Bronchial epithelial cell (primary cell): ENCODE measurements around the gene HOGA1. TPM values are rescaled to one million over a fixed set of nuclear protein-coding genes. Genes with fewer than 3 reads are reported as not detected.

Experiments used
- DNase-seq: peaks from one replicate; pipeline ENCODE4 v3.0.0-alpha.2; 2010; ENCODE audit warnings: low read depth
- FAIRE-seq: peaks from 2 replicates; lab custom pipeline; 2011; peaks lifted over from hg19 to GRCh38; lab: Jason Lieb, UNC
- H3K27me3 ChIP-seq: 2 replicates; pipeline ENCODE4 v1.5.1; 2011; ENCODE audit warnings: low read length; ENCODE audit not compliant: control insufficient read depth, insufficient read depth
- H3K36me3 ChIP-seq: 2 replicates; pipeline ENCODE4 v1.5.1; 2011; ENCODE audit warnings: low read length; ENCODE audit not compliant: control insufficient read depth, insufficient read depth
- H3K4me3 ChIP-seq: 2 replicates; pipeline ENCODE4 v1.5.1; 2011; ENCODE audit warnings: mild to moderate bottlenecking, low read depth, low read length, control low read depth
- CTCF ChIP-seq: IDR thresholded peaks from 2 replicates; pipeline ENCODE4 v1.5.1; 2011; ENCODE audit warnings: mild to moderate bottlenecking, moderate library complexity, low read length, control low read depth, inconsistent platforms; ENCODE audit not compliant: insufficient read depth, severe bottlenecking
- total RNA-seq: library from RNA; depleted of rRNA; stranded (reverse); fragments of >200 nt; gene quantifications from 2 replicates; pipeline ENCODE4 v1.2.1, GENCODE V29; 2014

Gene HOGA1
- total RNA-seq, 1 donor from 2014 or later, result 0.26 TPM

DNA sequence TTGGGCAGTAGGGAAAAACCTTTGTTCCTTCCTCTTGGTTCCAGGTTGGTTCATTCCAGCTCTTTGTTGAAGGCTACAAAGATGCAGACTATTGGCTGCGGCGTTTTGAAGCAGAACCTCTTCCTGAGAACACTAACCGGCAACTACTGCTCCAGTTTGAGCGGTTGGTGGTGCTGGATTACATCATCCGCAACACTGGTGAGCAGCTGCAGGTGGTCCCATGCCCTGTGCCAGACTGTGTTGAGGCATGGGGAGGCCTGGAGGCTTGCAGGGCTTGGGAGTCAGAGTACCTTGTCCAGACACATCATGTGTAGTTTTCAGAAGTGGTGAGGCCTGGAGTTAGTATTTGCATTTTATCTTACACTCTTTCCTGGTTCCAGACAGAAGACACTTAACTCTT lies 72.6 kb downstream of the HOGA1 start:
- H3K36me3 ChIP-seq, result peaks cover 18% of the 10 kb centered on the region
- FAIRE-seq, result no peak
- no peaks in the 10 kb centered on the region for H3K27me3 ChIP-seq
- no peak for TF ChIP-seq CTCF
- no peak overlapping the region for H3K4me3 ChIP-seq
- no peak for DNase-seq

- DNase-seq, result no peak
- H3K4me3 ChIP-seq, result no peak overlapping the region
- H3K27me3 ChIP-seq, result no peaks in the 10 kb centered on the region
- FAIRE-seq, result no peak
- no peak for TF ChIP-seq CTCF
- H3K36me3 ChIP-seq, result peaks cover 25% of the 10 kb centered on the region
Measured at GRCh38 chr10:97659589-97659988, 75.4 kb downstream of the HOGA1 start.

Other genes with a start within 250 kb of the HOGA1 start
- gene FRAT2, start 249.7 kb upstream of the HOGA1 start, total RNA-seq, result 8.2 and 11.3 TPM in 2 replicates
- 28.0 and 35.3 TPM in 2 replicates for gene RRP12, start 183.0 kb upstream of the HOGA1 start, total RNA-seq
- gene PGAM1, start 158.2 kb upstream of the HOGA1 start, total RNA-seq, result 404 and 490 TPM in 2 replicates
- gene EXOSC1, start 138.4 kb upstream of the HOGA1 start, total RNA-seq, result 30.9 and 34.2 TPM in 2 replicates
- 31.9 and 37.6 TPM in 2 replicates for gene ZDHHC16, start 138.2 kb upstream of the HOGA1 start, total RNA-seq
- 23.2 and 38.2 TPM in 2 replicates for gene MMS19, start 86.0 kb upstream of the HOGA1 start, total RNA-seq
- 11.1 and 12.4 TPM in 2 replicates for gene UBTD1, start 85.5 kb upstream of the HOGA1 start, total RNA-seq
- gene ANKRD2, start 11.6 kb upstream of the HOGA1 start, total RNA-seq, result 0.26 TPM in 2 replicates
- under 0.01 TPM in 1 of 2 replicates, not detected in the other for gene C10orf62, start 5.3 kb downstream of the HOGA1 start, total RNA-seq
- gene MORN4, start 49.1 kb downstream of the HOGA1 start, total RNA-seq, result 7.1 and 9.0 TPM in 2 replicates
- gene PI4K2A, start 56.3 kb downstream of the HOGA1 start, total RNA-seq, result 25.5 and 33.7 TPM in 2 replicates
- 89.2 and 99.3 TPM in 2 replicates for gene AVPI1, start 102.9 kb downstream of the HOGA1 start, total RNA-seq
- gene MARVELD1, start 129.3 kb downstream of the HOGA1 start, total RNA-seq, result 3.6 and 4.7 TPM in 2 replicates
- gene ZFYVE27, start 152.7 kb downstream of the HOGA1 start, total RNA-seq, result 15.3 and 19.1 TPM in 2 replicates
- not detected in 2 replicates for gene SFRP5, start 187.6 kb downstream of the HOGA1 start, total RNA-seq